NCI-H1930 (cell line): ENCODE results near the gene FAM72B.
"Not testable (repeated sequence)": the region's sequence is repeated elsewhere in the genome, so short reads cannot be mapped to it uniquely, and the experiment has no call there.

ENCODE experiments used
- DNase-seq, 2 experiments: peaks; one replicate each; lab custom pipeline; 2025; lab: John Stamatoyannopoulos, UW

Gene FAM72B

DNA sequence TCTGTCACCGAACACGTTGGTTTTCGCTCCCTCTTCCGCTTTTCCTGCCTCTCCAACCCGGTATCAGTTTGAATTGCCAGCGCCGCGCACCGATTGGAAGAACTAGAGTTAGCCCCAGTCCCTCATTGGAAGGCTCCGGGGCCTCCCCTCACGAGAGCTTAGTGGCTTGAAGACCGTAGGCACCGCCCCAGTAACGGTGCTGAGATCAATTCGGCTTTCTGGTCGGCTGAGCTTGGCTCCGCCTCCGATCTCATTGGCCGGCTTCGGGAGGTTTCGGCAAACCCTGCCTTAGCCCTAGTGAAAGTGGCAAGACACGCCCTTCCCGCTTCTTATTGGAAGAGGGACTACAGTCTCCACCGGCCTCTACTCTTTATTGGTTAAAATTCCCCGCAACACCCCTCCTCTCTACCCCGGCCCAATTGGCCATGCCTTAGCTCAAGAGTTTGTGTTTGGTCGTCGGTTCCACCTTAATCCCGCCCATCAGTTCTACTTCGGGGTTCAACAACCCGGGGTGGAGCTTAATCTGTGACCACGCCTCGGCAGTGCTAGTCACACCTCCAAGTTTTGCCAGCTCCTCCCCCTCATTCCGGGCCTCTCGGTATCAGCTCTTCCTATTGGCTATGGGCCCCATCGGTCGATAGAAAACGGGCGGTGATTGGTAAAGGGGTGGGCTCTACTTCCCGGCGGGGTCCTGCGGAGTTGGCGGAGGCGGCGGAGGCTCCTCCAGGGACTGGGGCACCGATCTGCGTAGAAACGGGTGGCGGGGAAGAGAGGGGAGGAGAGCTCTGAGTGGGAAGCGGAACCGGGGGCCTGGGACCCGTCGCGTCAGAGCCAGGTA lies at the start of gene FAM72B, which contains the start of gene SRGAP2C:
Gene FAM72B (minus strand): TSS at position 51 of the 838 bp plus-strand sequence. CDS start 851 bp downstream, outside the sequence.
Gene SRGAP2C (plus strand): TSS at position 686 of the 838 bp plus-strand sequence. CDS start 2,472 bp downstream, outside the sequence.
- DNase-seq, result peak; percentile 94 to 95

GRCh38 chr1:121232445-121233125 lies 48.4 kb upstream of the FAM72B start:
- DNase-seq, result not testable (repeated sequence)

GRCh38 chr1:121230636-121231035 lies 46.5 kb upstream of the FAM72B start:
- DNase-seq, result not testable (repeated sequence)

GRCh38 chr1:121227544-121228330 lies 43.6 kb upstream of the FAM72B start:
- DNase-seq, result not testable (repeated sequence)

GRCh38 chr1:121226925-121227324 lies 42.8 kb upstream of the FAM72B start:
- DNase-seq, result not testable (repeated sequence)

- DNase-seq, result not testable (repeated sequence)
These were observed 42.3 kb upstream of the FAM72B start for GRCh38 chr1:121226295-121226904.

- DNase-seq, result not testable (repeated sequence)
These were observed 40.6 kb upstream of the FAM72B start for GRCh38 chr1:121224714-121225113.

GRCh38 chr1:121221770-121222169 lies 37.6 kb upstream of the FAM72B start:
- DNase-seq, result not testable (repeated sequence)

GRCh38 chr1:121216676-121217075 lies 32.5 kb upstream of the FAM72B start:
- not testable (repeated sequence) for DNase-seq

GRCh38 chr1:121215699-121216417 lies 31.7 kb upstream of the FAM72B start:
- not testable (repeated sequence) for DNase-seq

- not testable (repeated sequence) for DNase-seq
These were observed 30.5 kb upstream of the FAM72B start for GRCh38 chr1:121214544-121215156.

DNA sequence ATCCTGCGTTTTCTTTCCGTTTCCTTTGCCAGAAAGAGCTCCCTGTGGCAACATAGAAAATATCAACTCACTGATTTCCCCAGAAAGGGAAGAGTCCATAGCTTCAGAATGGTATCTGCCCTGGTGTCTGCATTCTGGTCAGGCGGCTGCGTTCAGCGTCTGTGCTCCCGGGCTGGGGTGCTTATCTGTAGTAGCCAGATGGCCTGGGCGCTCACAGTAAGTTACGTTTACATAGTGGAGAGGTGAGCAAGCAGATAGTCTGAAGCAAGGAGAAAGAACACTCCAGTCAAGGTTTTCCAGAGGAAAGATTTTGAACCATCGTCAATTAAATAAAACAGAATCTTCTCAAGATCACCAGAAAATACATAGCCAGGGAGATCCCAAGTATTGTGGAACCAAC lies 29.4 kb upstream of the FAM72B start:
- DNase-seq, result not testable (repeated sequence)

DNA sequence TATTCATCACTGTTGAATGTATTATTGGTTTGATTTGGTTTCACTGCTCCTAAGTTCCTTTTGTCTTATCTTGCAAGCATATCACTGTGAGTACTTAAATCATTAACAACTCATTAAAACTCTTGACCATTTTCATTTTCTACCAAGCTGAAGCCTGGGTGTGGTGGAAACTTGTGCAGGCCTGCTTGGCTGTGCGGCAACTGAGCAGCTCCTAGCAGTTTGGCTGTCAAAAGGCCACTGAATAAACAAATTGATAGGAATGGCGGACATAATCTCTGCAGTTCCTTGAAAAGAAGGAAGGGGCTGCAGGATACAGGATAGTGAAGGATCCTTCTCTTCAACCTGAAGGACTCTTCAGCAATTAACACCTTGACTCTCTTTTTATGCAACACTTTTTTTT lies 26.6 kb upstream of the FAM72B start:
- not testable (repeated sequence) for DNase-seq

DNA sequence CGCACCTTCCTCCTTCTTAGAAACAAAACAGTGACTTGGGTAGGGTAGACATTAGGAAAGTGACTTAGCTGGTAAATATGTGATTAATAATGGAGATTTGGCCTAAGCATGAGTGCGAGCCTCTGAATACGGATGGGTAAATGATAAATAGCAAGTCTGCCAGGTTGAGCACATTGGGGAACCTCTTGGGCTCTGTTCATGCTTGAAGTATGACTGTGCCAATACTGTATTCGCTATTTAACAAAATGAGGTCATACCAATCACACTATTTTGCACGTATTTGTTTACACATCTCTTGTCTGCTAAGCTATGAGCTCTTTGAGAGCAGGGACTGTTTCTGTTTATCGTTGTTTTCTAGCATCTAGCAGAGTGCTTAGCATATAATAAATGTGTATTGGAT lies 24.2 kb upstream of the FAM72B start:
- DNase-seq, result not testable (repeated sequence)

GRCh38 chr1:121207328-121207727 lies 23.2 kb upstream of the FAM72B start:
- not testable (repeated sequence) for DNase-seq

DNA sequence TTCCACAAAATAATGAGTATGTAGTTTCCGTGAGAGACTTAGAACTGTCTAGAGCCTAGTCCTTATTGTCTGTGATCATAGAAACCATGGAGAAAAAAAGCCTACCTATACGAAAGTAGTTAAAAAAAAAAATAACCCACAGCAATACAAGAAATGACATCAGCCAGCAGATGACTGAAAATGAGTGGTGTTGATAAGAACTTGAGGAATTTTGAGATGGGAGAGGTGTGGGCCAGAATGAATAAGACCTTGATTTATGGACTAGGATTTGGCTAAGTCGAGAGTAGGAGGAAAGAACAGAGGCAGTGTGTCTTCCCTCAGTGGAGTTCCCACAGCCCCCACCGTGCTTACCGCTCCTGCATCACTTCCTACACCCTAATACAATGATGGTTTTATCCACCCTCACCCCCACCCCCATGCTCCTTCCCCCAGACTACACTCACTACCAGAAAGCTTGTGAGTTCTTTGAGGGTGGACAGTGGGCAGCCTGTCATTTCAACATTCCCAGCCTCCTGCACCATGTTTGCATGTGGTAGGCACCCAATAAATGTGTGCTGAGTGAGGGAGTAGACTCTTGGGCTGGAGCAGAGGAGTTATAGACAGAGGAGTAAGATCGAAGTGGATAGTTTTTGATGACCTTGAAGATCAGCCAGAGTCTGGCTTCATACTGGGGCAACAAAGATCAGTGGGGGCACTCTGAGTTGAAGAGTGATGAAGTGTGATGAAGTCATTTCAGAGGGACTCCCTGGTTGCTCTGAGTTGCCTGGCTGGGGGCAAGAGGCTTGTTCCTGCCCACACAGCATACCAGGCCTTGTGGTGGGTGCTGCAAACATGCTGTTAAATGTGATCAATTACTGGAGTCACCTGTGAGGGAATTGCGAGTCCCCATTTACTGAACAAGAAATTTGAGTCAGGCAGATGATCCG lies 21.9 kb upstream of the FAM72B start:
- DNase-seq, result not testable (repeated sequence)

- not testable (repeated sequence) for DNase-seq
These were observed 18.8 kb upstream of the FAM72B start for GRCh38 chr1:121202986-121203385.

DNA sequence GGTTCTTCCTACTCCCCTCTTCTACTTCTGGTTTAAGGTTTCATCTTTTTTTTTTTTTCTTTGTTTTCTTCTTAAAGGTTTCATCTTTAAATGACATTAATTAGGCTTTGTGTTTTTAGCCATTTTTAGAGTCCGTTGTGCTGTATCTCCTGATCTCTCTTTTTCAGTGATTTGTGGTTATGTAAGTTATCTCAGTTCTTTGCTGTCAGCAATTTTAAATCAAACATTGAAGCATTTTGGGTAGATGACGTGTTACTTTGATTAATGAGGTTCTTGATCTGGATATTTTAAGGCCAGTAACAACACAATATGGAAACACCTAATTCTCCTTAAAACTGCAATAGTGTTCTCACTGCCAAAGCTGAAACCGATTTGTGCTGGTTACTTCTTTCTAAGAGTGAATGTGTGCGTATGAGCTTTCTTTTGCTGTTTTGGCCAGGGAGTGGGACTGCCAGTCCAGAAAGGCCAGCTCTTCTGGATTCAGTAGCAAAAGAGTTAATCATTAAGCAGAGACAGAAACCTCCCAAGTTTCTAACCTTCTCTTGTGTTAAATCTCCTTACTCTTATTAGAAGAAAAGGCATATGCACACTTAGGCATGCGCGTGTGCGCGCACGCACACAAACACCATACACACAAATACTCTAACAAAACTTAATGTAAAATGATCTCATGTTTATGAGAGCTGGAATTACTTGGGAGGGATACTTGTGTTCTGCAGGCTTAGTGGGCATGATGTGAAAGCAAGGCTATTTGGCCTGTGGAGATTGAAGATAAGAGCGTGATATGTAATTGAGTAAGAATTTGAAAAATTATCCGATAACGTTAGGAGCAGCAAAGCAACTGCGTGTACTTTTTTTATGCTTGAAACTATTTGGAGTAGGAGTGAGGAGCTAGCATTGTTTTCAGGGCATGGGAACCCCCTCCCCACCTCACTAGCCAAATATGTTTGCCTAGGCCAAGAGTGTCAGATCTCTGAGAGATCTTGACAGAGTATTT lies 17.1 kb upstream of the FAM72B start:
- DNase-seq, result not testable (repeated sequence)
